Left lung (tissue), 10 donors: ENCODE measurements around the gene TXNL4B. TPM values are rescaled to one million over a fixed set of nuclear protein-coding genes. Genes with fewer than 3 reads are reported as not detected.

ENCODE experiments used
- ATAC-seq: fragments of 200-7000 bp; cut with Tn5 transposase; one replicate; pipeline ENCODE4 v1.9.1; 2020; ENCODE audit warnings: moderate library complexity
- DNase-seq, 4 donors: peaks; one replicate each; pipeline ENCODE4 v3.0.0-alpha.2; 2013 to 2020
- H3K27ac ChIP-seq, 2 donors: fragments of 200-600 bp; sonication (generic) in 1 of 2; one replicate each; pipeline versions ENCODE4 v1.5.0 to v1.8.0; 2020 to 2021
- H3K27me3 ChIP-seq, 2 donors: fragments of 200-600 bp; sonication (generic) in 1 of 2; one replicate each; pipeline versions ENCODE4 v1.5.0 to v1.8.0; 2020 to 2021
- H3K36me3 ChIP-seq, 2 donors: fragments of 200-600 bp; sonication (generic) in 1 of 2; one replicate each; pipeline versions ENCODE4 v1.5.0 to v1.8.0; 2020 to 2021
- H3K4me1 ChIP-seq, 2 donors: fragments of 200-600 bp; one replicate each; pipeline ENCODE4 v1.8.0; 2021
- H3K4me3 ChIP-seq, 2 donors: fragments of 200-600 bp; sonication (generic) in 1 of 2; one replicate each; pipeline versions ENCODE4 v1.5.0 to v1.8.0; 2020 to 2021; ENCODE audit warnings: mild to moderate bottlenecking in 1 of 2
- H3K9me3 ChIP-seq, 2 donors: fragments of 200-600 bp; sonication (generic) in 1 of 2; one replicate each; pipeline versions ENCODE4 v1.5.0 to v1.8.0; 2020 to 2021
- intact Hi-C, 2 donors: fragments of 100-400 bp; cut with DNase I; formaldehyde crosslinking; loops; one replicate each; pipeline versions ENCODE4 v1.11.2 to v1.14.2; 2022
- polyA plus RNA-seq, 6 donors: library from polyadenylated mRNA; unstranded; fragments of 120-200 nt; gene quantifications; one replicate each; pipeline ENCODE4 v1.2.1, GENCODE V29; 2013; ENCODE audit not compliant: insufficient read length in 6 of 6
- total RNA-seq, 2 donors: library from RNA; stranded (reverse); fragmentation: NEBNext Ultra II Directional; extraction: Animal tissue kit (Norgen Biotek cat#: 25700); gene quantifications; one replicate each; pipeline ENCODE4 v1.2.1, GENCODE V29; 2021
- TF ChIP-seq, protein P1 (sequence below), 2 donors: fragments of 200-600 bp; sonication (generic) in 1 of 2; IDR thresholded peaks; one replicate each; pipeline versions ENCODE4 v1.5.0 to v1.8.0; 2021; ENCODE audit warnings: antibody characterized with exemption in 2 of 2
- donor health status: DM: no; HTN: yes; CAD: no.
- donor health status: DM: no; HTN: no; CAD: no.

Gene TXNL4B
- total and polyA plus RNA-seq, 8 donors = 9.8 to 22.9 (median 20.0) TPM

DNA sequence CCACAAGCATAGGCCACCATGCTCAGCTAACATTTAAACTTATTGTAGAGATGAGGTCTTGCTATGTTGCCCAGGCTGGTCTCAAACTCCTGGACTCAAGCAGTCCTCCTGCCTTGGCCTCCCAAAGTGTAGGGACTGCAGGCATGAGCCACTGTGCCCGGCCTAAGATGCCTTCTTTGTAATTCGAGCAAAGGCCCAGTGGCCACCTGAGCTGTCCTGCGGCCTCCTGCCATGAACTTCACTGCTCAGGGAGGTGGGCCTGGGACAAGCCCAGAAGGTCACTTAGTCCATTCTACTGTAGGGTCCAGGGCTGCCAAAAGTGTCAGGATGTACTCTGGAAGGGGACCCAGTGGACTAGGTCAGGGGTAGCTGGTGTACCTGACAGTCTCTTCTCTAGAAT is 30.7 kb upstream of the TXNL4B start:
- intact Hi-C loops = loop anchor here in 1 of 2 donors (10.0 kb wide), 1 partner anchor 341 kb away; no protein-coding TSS in a partner anchor
- no peak for ATAC-seq
- Histone ChIP-seq H3K27ac (no peak overlapping the region), H3K27me3 (no peaks in the 10 kb centered on the region), H3K9me3 (no peaks in the 10 kb centered on the region), H3K4me1 (peaks cover 0 to 18% of the 10 kb centered on the region in 2 donors), H3K4me3 (no peak overlapping the region), H3K36me3 (no peaks in the 10 kb centered on the region)
- TF ChIP-seq, protein P1, sequence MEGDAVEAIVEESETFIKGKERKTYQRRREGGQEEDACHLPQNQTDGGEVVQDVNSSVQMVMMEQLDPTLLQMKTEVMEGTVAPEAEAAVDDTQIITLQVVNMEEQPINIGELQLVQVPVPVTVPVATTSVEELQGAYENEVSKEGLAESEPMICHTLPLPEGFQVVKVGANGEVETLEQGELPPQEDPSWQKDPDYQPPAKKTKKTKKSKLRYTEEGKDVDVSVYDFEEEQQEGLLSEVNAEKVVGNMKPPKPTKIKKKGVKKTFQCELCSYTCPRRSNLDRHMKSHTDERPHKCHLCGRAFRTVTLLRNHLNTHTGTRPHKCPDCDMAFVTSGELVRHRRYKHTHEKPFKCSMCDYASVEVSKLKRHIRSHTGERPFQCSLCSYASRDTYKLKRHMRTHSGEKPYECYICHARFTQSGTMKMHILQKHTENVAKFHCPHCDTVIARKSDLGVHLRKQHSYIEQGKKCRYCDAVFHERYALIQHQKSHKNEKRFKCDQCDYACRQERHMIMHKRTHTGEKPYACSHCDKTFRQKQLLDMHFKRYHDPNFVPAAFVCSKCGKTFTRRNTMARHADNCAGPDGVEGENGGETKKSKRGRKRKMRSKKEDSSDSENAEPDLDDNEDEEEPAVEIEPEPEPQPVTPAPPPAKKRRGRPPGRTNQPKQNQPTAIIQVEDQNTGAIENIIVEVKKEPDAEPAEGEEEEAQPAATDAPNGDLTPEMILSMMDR (IDR thresholded peaks at IDR 0.05) = no peak
- no peak for DNase-seq

DNA sequence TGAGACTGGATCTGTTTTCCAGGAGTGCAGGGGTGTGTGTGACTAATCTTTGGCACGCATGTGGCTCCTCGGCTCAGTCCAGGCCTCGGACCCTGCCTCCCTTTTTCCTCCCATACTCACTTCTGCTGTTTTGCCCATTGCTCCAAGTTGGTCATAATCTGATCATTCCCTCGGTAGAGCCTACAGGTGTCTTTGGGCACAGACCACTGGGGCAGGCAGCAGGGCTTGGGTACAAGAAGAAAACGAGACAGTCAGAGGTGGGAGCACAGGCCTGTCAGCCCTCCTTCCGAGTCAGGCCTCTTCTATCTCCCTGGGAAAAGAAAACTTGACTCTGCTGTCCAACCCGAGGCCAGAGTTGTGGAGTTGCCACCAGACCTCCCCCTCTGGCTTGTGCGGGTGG is 30.0 kb upstream of the TXNL4B start:
- no peak overlapping the region for H3K4me3 ChIP-seq
- DNase-seq (no peak), ATAC-seq (no peak)
- H3K4me1 ChIP-seq = peaks cover 0 to 18% of the 10 kb centered on the region in 2 donors
- no peaks in the 10 kb centered on the region for H3K27me3 ChIP-seq
- no peak overlapping the region for H3K27ac ChIP-seq
- H3K36me3 ChIP-seq = no peaks in the 10 kb centered on the region
- H3K9me3 ChIP-seq = no peaks in the 10 kb centered on the region
- intact Hi-C loops = loop anchor here in 1 of 2 donors (10.0 kb wide), 1 partner anchor 341 kb away; no protein-coding TSS in a partner anchor
- TF ChIP-seq, protein P1 (IDR thresholded peaks at IDR 0.05) = no peak

DNA sequence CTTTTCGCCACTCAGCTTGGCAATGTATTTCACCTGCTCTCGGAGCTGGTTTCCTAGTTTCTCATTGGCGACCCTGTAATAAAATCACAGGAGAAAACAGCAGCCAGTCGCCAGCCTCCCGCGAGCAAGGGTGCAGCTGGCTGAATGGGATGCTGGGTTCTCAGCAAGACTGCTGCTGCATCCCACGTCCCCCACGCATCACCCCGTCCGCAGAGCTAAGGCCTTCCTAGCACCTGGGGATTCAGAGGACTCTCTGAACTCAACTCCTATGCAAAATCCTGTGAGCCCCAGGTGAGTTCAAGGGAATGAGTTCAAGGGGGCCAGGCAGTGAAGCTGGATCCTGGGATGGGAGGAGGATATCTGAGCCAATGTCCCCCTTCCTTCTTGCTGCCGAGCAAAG is 29.5 kb upstream of the TXNL4B start:
- Histone ChIP-seq H3K36me3 (no peaks in the 10 kb centered on the region), H3K27me3 (no peaks in the 10 kb centered on the region), H3K4me3 (no peak overlapping the region), H3K9me3 (no peaks in the 10 kb centered on the region), H3K4me1 (peaks cover 0 to 18% of the 10 kb centered on the region in 2 donors), H3K27ac (no peak overlapping the region)
- TF ChIP-seq, protein P1 (IDR thresholded peaks at IDR 0.05) = no peak
- intact Hi-C loops = loop anchor here in 1 of 2 donors (10.0 kb wide), 1 partner anchor 342 kb away; no protein-coding TSS in a partner anchor
- ATAC-seq (no peak), DNase-seq (no peak)

- intact Hi-C loops = loop anchor here in 1 of 2 donors (10.0 kb wide), 1 partner anchor 342 kb away; no protein-coding TSS in a partner anchor
- ATAC-seq (no peak), DNase-seq (peak in 1 of 4 donors; percentile 5)
- no peak overlapping the region for H3K4me3 ChIP-seq
- H3K4me1 ChIP-seq = peaks cover 0 to 18% of the 10 kb centered on the region in 2 donors
- H3K27ac ChIP-seq = no peak overlapping the region
- H3K9me3 ChIP-seq = no peaks in the 10 kb centered on the region
- no peaks in the 10 kb centered on the region for H3K36me3 ChIP-seq
- TF ChIP-seq, protein P1 (IDR thresholded peaks at IDR 0.05) = no peak
- H3K27me3 ChIP-seq = no peaks in the 10 kb centered on the region
These were observed 28.9 kb upstream of the TXNL4B start for GRCh38 chr16:72122308-72122707.

GRCh38 chr16:72120026-72120425 is 26.6 kb upstream of the TXNL4B start:
- no peak overlapping the region for H3K4me3 ChIP-seq
- no peaks in the 10 kb centered on the region for H3K27me3 ChIP-seq
- intact Hi-C loops = loop anchor here in 1 of 2 donors (10.0 kb wide), 1 partner anchor 345 kb away; no protein-coding TSS in a partner anchor
- DNase-seq = peak in 1 of 4 donors; percentile 15
- no peaks in the 10 kb centered on the region for H3K36me3 ChIP-seq
- TF ChIP-seq, protein P1 (IDR thresholded peaks at IDR 0.05) = no peak
- H3K9me3 ChIP-seq = no peaks in the 10 kb centered on the region
- H3K4me1 ChIP-seq = peaks cover 0 to 6% of the 10 kb centered on the region in 2 donors
- ATAC-seq = no peak
- H3K27ac ChIP-seq = no peak overlapping the region
